Midbrain (tissue), 1 donor: ENCODE measurements around the gene HSPB6.
"Not testable (repeated sequence)": the region's sequence is repeated elsewhere in the genome, so short reads cannot be mapped to it uniquely, and the experiment has no call there.

Experiments used
- DNase-seq: peaks from one replicate; lab custom pipeline; 2025; lab: John Stamatoyannopoulos, UW

HSPB6 gene

GRCh38 chr19:35756377-35757230 is at the start of gene HSPB6:
Gene HSPB6 (minus strand): TSS chr19:35757029. CDS start chr19:35757008, 21 bp downstream.
- DNase-seq = peak; percentile 42

GRCh38 chr19:35806597-35806996 is 49.8 kb upstream of the HSPB6 start:
- DNase-seq = no peak

- DNase-seq = no peak
These were observed 48.8 kb upstream of the HSPB6 start for GRCh38 chr19:35805526-35806102.

GRCh38 chr19:35801828-35802227 is 45.0 kb upstream of the HSPB6 start:
- DNase-seq = no peak

- peak; percentile 23 for DNase-seq
These were observed 40.8 kb upstream of the HSPB6 start for GRCh38 chr19:35797663-35798062.

- no peak for DNase-seq
These were observed 40.1 kb upstream of the HSPB6 start for GRCh38 chr19:35796645-35797542.

- not testable (repeated sequence) for DNase-seq
These were observed 38.7 kb upstream of the HSPB6 start for GRCh38 chr19:35795564-35795963.

GRCh38 chr19:35793381-35794165 is 36.7 kb upstream of the HSPB6 start:
- DNase-seq = no peak

- no peak for DNase-seq
These were observed 36.1 kb upstream of the HSPB6 start for GRCh38 chr19:35792888-35793287.

GRCh38 chr19:35792312-35792711 is 35.5 kb upstream of the HSPB6 start:
- no peak for DNase-seq

GRCh38 chr19:35791814-35792279 is 35.0 kb upstream of the HSPB6 start:
- no peak for DNase-seq

GRCh38 chr19:35790981-35791813 is 34.4 kb upstream of the HSPB6 start:
- no peak for DNase-seq

GRCh38 chr19:35789978-35790944 is 33.4 kb upstream of the HSPB6 start:
- DNase-seq = no peak

GRCh38 chr19:35789195-35789977 is 32.6 kb upstream of the HSPB6 start:
- DNase-seq = no peak

GRCh38 chr19:35788205-35788960 is 31.6 kb upstream of the HSPB6 start:
- DNase-seq = no peak

GRCh38 chr19:35787227-35787799 is 30.5 kb upstream of the HSPB6 start:
- no peak for DNase-seq
